Mesenteric fat pad (tissue), 1 donor: ENCODE data around the gene ABHD17A. TPM values are rescaled to one million over a fixed set of nuclear protein-coding genes. Genes with fewer than 3 reads are reported as not detected.
"Not testable (repeated sequence)": the region's sequence is repeated elsewhere in the genome, so short reads cannot be mapped to it uniquely, and the experiment has no call there.

Experiments
- DNase-seq: peaks from one replicate; pipeline ENCODE4 v3.0.0-alpha.2; 2020; ENCODE audit warnings: low spot score
- total RNA-seq: library from RNA; stranded (reverse); fragmentation: NEBNext Ultra II Directional; extraction: Animal tissue kit (Norgen Biotek cat#: 25700); gene quantifications from one replicate; pipeline ENCODE4 v1.2.1, GENCODE V29; 2021
- donor health status: DM: yes; HTN: yes; CAD: no.

ABHD17A gene
- total RNA-seq, 1 donor from 2014 or later, result 67.2 TPM

DNA sequence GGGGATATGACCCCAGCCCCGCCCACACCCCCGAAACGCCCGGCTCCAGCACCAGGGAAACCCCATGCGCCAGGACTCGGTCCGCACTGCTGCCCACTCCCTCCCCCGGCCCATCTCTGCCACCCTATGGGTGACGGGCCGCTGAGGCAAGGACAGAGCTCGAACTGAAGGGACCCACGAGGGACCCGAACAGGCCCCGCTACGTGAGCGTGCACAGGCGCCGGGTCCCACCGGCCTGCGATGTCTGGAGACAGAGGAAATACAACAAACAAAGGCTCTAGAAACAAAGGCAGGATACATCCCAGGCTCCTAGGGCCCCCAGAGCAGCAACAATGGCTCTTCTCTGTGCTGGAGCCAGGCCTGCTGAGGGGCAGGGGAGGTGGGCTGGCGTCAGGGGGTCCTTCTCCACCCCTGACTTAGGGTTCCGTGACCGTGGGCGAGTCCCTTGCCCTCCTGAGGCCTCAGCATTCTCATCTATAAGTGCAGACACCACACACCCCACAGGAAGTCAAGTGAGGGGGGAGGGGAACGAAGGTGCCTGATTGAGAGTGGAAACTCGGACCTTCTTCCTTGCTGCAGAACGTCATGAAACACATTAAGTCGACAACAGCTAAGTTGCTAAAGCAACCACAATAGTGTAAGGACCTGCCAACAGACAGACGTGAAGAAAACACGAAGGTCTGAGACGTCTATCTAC lies 3.1 kb downstream of the ABHD17A start:
- DNase-seq, result no peak

DNA sequence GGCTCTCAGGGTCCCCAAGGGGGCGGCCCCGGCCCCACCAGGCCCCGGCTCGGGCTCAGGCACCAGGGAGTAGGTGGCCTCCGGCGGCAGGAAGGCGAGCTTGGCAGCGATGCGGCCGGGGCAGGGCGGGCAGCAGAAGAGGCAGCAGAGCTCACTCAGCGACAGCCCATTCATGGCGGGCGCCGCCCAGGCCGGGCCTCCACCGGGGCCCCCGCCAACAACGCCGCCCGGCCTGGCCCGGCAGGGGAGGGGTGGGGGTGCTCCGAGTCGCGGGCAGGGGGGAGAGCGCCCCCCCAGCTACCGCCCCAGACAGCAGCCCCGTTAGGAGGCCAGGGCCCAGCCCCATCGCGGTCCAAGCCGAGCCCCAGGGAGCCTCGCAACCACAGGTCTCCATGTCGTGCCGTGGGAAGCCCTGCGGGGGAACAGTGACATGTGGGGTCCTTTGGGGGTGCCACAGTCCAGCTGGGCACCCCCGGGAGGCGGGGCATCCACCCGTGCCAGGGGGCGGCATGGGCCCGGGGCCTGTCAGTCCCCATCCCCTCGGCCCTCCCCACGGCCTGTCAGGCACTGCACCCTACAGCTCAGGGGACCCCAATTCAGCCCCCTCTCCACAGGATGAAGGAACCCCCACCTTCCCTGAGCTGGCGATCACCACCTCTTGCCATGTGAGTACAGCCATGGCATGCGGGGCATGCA lies 3.8 kb downstream of the ABHD17A start:
- peak; percentile 85 for DNase-seq

DNA sequence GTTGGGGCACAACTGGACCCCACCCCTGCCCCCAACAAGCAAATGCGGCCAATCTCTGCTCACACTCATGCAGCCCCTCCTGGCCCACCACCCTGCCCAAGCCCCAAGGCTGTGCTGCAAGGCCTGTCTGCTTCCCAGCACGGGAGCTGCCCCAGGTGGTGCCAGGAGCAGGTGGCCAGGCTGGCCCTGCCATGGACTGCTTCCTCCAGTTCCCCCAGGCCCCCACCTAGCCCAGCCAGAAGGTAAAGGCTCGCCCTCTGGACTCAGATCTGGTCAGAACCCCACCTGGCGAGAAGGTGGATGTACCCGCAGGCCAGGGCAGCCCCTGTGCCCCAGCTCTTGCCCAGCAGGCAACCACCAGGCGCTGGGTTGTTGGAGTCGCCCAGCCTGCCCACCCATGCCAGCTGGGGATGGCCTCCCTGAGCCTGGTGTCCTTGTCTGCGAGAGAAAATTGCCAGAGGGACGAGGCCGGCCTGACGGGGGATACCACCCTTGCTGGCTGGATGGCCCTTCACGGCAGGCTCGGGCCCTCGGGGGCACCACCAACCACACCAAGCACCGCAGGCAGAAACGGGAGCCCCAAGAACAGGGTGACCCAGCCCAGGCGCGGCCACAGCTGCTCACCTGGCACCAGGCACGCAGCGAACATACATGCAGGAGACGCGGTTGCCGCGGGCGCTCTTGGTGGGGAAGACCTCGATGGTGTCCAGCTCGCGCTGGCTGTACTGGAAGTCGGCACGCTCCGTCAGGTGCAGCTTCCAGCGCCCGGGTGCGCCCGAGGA lies 4.5 kb downstream of the ABHD17A start:
- peak; percentile 85 for DNase-seq

- DNase-seq, result not testable (repeated sequence)
Measured at GRCh38 chr19:1879982-1880381, 5.3 kb downstream of the ABHD17A start.

DNA sequence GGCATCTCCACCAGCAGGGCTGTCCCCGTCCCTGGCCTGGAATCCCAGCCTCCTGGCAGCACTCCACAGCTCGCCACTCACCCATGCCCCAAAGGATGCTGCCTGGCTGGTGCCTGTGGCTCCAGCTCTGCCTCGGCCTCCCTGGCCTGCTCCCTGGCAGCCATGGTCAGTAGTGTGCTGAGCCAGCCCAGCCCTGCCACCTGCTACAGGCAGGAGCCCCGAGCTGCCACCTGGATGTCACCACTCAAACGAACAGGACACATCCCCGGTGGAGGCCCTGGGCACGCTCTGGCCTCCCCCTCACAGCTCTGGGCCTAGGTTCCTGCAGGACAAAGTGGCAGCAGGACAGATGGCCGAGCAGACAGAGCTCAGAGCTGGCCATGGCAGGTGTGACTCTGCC lies 6.7 kb downstream of the ABHD17A start:
- DNase-seq, result not testable (repeated sequence)

GRCh38 chr19:1877280-1877660 lies 8.0 kb downstream of the ABHD17A start:
- not testable (repeated sequence) for DNase-seq

GRCh38 chr19:1876496-1877279 lies 8.6 kb downstream of the ABHD17A start:
- not testable (repeated sequence) for DNase-seq

DNA sequence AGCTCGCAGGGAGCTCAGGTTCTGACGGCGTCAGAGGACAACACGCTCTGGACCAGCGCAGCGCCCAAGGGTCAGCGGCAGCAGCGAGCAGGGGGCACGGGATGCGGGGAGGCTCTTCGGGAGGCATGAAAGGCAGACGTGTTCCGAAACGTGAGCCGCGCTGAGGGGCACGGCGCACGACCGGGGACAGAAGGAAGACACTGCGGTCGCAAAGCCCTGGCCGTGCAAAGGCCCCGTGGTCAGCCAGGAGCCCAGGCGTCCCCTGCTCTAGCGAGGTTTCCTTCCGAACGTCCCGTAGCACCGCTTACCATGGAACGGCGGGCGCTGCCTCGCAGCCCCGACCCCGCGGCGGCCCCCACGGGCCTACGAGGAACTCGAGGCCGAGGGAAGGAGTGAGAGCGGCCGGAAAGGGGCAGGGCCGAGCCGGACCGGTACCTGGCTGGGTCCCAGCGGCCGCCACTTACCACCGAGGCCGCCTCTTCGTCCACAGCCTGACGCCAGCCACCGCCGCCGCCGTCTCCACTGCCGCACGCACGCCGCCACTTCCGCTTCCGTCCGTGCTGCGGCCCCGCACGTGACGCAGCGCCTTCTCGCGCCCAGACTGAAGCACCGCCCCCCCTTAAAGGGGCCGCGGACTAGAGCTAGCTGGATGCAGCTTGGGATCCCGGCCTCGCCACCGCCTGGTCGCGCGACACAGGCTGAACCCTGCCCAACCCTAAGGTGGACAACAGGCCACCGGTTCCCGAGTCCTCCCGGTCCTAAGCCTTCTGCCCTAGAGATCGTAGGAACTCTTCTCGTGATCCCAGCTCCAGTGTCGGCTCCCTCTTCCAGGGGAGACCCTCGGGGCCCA lies 9.4 kb downstream of the ABHD17A start:
- peak; percentile 99 for DNase-seq

DNA sequence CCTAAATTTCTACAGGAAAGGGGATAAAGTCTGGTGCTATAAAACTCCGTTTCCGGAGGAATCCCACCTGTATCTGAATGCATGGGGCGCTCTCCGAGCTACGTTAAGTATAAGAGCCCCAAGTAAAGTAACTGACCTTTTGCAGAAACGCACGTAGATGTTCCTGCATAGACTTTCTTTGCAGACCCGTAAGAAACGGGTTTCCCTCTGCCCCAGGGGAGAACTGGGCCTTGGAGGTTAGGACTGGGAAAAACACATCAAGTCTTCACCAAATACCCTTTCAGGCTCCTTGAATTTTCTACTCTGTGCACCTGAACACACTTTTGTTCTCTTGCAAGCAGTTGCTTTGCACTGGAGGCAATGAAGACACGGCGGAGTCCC lies 10.0 kb downstream of the ABHD17A start:
- not testable (repeated sequence) for DNase-seq

GRCh38 chr19:1874554-1875185 lies 10.6 kb downstream of the ABHD17A start:
- no peak for DNase-seq

DNA sequence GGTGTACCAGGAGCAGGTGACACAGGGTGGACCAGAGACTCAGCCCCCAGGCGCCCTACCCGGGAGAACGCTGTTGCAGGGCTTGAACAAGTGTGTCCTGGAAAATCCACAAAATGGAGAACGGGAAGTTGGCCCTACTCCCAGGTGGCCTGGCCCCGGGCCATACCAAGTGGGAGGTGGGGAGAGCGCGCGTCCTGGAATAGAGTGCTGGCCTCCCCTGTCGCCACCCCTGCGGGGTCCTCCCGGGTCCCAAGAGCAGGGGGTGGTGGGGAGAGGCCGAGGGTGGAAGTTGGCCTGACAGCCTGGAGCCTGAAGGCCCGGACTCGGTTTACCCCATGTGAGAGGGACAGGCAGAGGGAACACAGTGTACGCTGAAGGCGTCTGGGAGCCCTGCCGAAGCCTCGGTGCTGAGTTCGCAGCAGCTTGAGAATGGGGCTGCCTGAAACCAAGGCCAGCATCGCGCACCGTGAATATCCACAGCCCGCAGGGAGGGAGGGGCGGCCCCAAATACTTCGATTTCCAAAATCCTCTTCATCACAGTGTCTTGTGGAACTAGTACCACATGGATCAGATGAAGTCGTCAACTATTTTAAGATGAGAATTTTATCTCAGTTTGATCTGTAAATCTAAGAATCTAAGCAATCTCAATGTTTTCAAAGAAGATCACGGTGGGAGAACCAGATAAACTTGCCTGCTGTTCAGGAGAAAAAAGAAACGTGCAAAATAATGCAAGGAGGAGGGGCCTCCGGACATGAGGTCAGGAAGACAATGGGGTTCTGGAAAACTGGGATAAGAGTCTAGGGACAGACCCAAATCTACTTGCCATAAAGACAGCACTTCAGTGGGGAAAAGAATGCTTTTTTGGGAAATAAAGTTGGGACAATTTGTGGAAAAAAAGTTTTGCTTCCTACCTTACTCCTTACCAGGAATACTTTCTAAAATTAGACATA lies 11.5 kb downstream of the ABHD17A start:
- DNase-seq, result no peak

DNA sequence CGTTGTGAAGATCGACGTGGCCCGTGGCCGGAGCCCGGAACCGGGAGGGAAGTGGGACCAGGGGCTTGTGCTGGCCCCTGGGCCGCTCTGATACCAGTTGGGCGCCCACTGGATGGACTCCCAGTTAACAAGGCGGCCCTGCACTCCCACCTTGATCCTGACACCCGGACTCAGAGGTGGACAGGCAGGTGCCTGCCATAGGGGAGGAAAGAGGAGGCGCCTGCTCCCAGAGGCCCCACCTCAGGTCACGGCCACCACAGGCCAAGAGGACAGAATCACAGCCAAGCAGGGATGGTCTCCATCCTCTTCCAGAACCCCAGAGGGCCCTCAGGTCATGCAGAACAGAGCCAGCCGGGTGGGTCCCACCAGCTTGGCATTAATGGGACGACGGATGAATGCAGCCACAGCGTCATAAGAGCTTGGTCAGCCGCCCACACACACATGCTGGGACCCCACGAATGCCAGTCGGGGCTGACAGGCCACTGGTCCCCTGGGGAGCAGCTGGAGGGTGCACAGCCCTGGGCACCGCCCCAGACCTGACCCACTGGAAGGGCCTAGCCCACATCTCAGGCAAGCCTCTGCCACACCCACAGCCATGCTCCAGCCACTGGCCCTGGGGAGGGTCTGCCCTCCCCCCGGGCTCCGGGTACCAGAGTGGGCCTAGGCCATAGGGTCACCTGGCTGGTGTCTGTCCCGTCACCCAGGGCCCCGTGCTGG lies 12.3 kb downstream of the ABHD17A start:
- no peak for DNase-seq

GRCh38 chr19:1871630-1872029 lies 13.7 kb downstream of the ABHD17A start:
- no peak for DNase-seq

- no peak for DNase-seq
Measured at GRCh38 chr19:1871140-1871597, 14.1 kb downstream of the ABHD17A start.

- DNase-seq, result no peak
Measured at GRCh38 chr19:1868971-1869370, 16.3 kb downstream of the ABHD17A start.

GRCh38 chr19:1867349-1867724 lies 18.0 kb downstream of the ABHD17A start:
- no peak for DNase-seq

DNA sequence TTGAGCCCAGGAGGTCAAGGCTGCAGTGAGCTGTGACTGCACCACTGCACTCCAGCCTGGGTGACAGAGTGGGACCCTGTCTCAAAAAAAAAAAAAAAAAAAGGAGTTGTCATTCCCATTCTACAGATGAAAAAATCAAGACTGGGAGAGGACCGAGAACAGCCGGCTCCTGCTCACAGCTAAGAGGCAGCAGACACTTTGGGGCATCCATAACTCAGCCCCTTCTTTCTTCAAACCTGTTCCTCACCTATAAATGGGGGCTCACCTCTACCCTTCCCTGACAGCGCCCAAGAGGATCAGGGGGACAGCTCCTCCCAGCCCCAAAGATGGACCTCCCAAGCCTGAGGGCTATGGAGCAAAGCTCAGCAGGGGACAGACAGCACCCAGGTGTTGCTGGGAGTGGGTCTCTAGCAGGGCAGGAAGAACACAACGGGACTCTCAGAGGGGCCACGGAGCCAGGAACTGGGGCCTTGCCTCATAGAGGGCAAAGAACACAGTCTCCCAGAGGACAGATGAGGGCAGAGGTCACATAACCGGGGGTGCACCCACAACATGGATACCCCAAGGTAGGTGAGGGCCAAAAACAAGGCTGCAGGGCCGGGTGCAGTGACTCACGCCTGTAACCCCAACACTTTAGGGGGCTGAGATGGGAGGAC lies 18.5 kb downstream of the ABHD17A start:
- no peak for DNase-seq
